Esophagus muscularis mucosa (tissue), 3 donors: ENCODE measurements around the gene AUTS2.

ENCODE experiments used
- CTCF ChIP-seq, 3 experiments: fragments of 200-600 bp in 2 of 3; fragments of 450-650 bp in 1 of 3; sonication (generic) in 2 of 3; IDR thresholded peaks; one replicate each; pipeline ENCODE4 v1.5.1; 2017 to 2019; ENCODE audit warnings: antibody characterized with exemption in 3 of 3, mild to moderate bottlenecking in 2 of 3, moderate library complexity in 1 of 3
- POLR2AphosphoS5 ChIP-seq, 2 donors: sonication (generic); formaldehyde crosslinking; IDR thresholded peaks; one replicate each; pipeline ENCODE4 v1.6.1; 2017; ENCODE audit warnings: antibody characterized with exemption in 2 of 2

GRCh38 chr7:70527520-70528115 is 929.3 kb downstream of the AUTS2 start:
- TF ChIP-seq POLR2AphosphoS5 (IDR thresholded peaks at IDR 0.05) (no peak), CTCF (IDR thresholded peaks at IDR 0.05) (no peak)
